OCI-LY7 (cell line): Measurements from ENCODE around the gene CCL15. TPM values are rescaled to one million over a fixed set of nuclear protein-coding genes. Genes with fewer than 3 reads are reported as not detected.

Source experiments
- BruUV-seq: library from RNA; stranded (reverse); fragments of 400-500 nt; replicated peaks from 2 replicates; lab custom pipeline; 2021; lab: Mats Ljungman, UMichigan
- CTCF ChIA-PET: fragments of 300-600 bp; sonication (Branson Sonifier 250); formaldehyde crosslinking; loops from one replicate; lab custom pipeline; 2022; ENCODE audit warnings: antibody characterized with exemption; ENCODE audit not compliant: unreplicated experiment; lab: Charles Lee
- POLR2A ChIA-PET: fragments of 300-600 bp; sonication (Branson Sonifier 250); formaldehyde crosslinking; loops from one replicate; lab custom pipeline; 2022; ENCODE audit warnings: antibody characterized with exemption; lab: Charles Lee
- DNase-seq: peaks from one replicate; pipeline ENCODE4 v3.0.0-alpha.2; 2015; ENCODE audit warnings: low spot score
- H2AFZ ChIP-seq: fragments of 200-600 bp; sonication (generic), shearing (Covaris generic); 2 replicates; pipeline ENCODE4 v1.6.1; 2014; ENCODE audit warnings: mild to moderate bottlenecking, antibody characterized with exemption, low read length, moderate library complexity
- H3K27ac ChIP-seq: fragments of 200-600 bp; sonication (generic); 2 replicates; pipeline ENCODE4 v1.5.1; 2014; ENCODE audit warnings: mixed run types, low read depth, mild to moderate bottlenecking, moderate library complexity, low read length, inconsistent platforms; ENCODE audit not compliant: poor library complexity, severe bottlenecking
- H3K36me3 ChIP-seq: fragments of 200-600 bp; sonication (generic); 2 replicates; pipeline ENCODE4 v1.6.1; 2014; ENCODE audit warnings: mild to moderate bottlenecking, antibody characterized with exemption, low read length, moderate library complexity, mixed read lengths; ENCODE audit not compliant: insufficient read depth
- H3K4me1 ChIP-seq: fragments of 200-600 bp; sonication (generic); 2 replicates; pipeline ENCODE4 v1.5.1; 2014; ENCODE audit warnings: mild to moderate bottlenecking, low read length; ENCODE audit not compliant: insufficient read depth, poor library complexity, severe bottlenecking
- H3K4me2 ChIP-seq: fragments of 200-600 bp; sonication (generic); 2 replicates; pipeline ENCODE4 v1.6.1; 2014; ENCODE audit warnings: mild to moderate bottlenecking, low read length
- H3K4me3 ChIP-seq: fragments of 200-600 bp; sonication (generic); 2 replicates; pipeline ENCODE4 v1.5.1; 2014; ENCODE audit warnings: mild to moderate bottlenecking, low read depth, low read length; ENCODE audit not compliant: poor library complexity, severe bottlenecking
- H3K79me2 ChIP-seq: fragments of 200-600 bp; sonication (generic); 2 replicates; pipeline ENCODE4 v1.6.1; 2016; ENCODE audit warnings: low read depth, mild to moderate bottlenecking, low read length, moderate library complexity, mixed read lengths; ENCODE audit not compliant: insufficient read depth
- H3K9me2 ChIP-seq: fragments of 200-600 bp; sonication (generic); 2 replicates; pipeline ENCODE4 v1.6.1; 2016; ENCODE audit warnings: mild to moderate bottlenecking, low read length, mixed read lengths; ENCODE audit not compliant: insufficient read depth
- H3K9me3 ChIP-seq: fragments of 200-600 bp; sonication (generic); 2 replicates; pipeline ENCODE4 v1.6.1; 2014; ENCODE audit warnings: mild to moderate bottlenecking, mixed run types, low read length, mixed read lengths
- H4K20me1 ChIP-seq: fragments of 200-600 bp; sonication (generic); 2 replicates; pipeline ENCODE4 v1.6.1; 2014; ENCODE audit warnings: mild to moderate bottlenecking, antibody characterized with exemption, low read length, moderate library complexity, mixed read lengths; ENCODE audit not compliant: insufficient read depth
- CTCF ChIP-seq: fragments of 200-600 bp; sonication (generic); conservative IDR thresholded peaks from 2 replicates; pipeline ENCODE4 v1.5.1; 2014; ENCODE audit warnings: mild to moderate bottlenecking, antibody characterized with exemption, low read length, moderate library complexity, mixed read lengths
- EZH2phosphoT487 ChIP-seq: fragments of 200-600 bp; sonication (generic); IDR thresholded peaks from 2 replicates; pipeline ENCODE4 v1.6.1; 2018; ENCODE audit warnings: low read depth, borderline replicate concordance, mild to moderate bottlenecking, mixed run types, antibody characterized with exemption, low read length, moderate library complexity, mixed read lengths
- intact Hi-C: fragments of 100-400 bp; cut with micrococcal nuclease; formaldehyde crosslinking; loops from one replicate; pipeline ENCODE4 v1.10.0; 2022; ENCODE audit not compliant: unreplicated experiment
- total RNA-seq, 2 experiments: library from RNA; depleted of rRNA in 1 of 2; stranded (reverse); fragments of >200 nt in 1 of 2; shearing (Covaris generic) in 1 of 2; gene quantifications; 2 replicates each; pipeline ENCODE4 v1.2.3, GENCODE V29; 2014 to 2022

The CCL15 gene
- total RNA-seq, 2 experiments from 2014 or later: not detected

- no peak overlapping the region for H3K4me3 ChIP-seq
- no peaks in the 10 kb centered on the region for H3K4me1 ChIP-seq
- no peak overlapping the region for H3K4me2 ChIP-seq
- ChIA-PET CTCF (no interaction called here), POLR2A (no interaction called here)
- DNase-seq: no peak
- H3K9me3 ChIP-seq: no peaks in the 10 kb centered on the region
- intact Hi-C loops: no loop called here
- no peaks in the 10 kb centered on the region for H3K79me2 ChIP-seq
- H4K20me1 ChIP-seq: no peaks in the 10 kb centered on the region
- no peak overlapping the region for H2AFZ ChIP-seq
- no peak overlapping the region for H3K27ac ChIP-seq
- TF ChIP-seq CTCF (no peak), EZH2phosphoT487 (no peak)
- H3K36me3 ChIP-seq: no peaks in the 10 kb centered on the region
- H3K9me2 ChIP-seq: no peaks in the 10 kb centered on the region
- BruUV-seq: no TSS peak
Observed at GRCh38 chr17:36027761-36028160, 26.4 kb upstream of the CCL15 start.

GRCh38 chr17:36024106-36024869, 22.9 kb upstream of the CCL15 start:
- Histone ChIP-seq H4K20me1 (no peaks in the 10 kb centered on the region), H3K4me3 (no peak overlapping the region), H3K9me2 (no peaks in the 10 kb centered on the region), H3K36me3 (no peaks in the 10 kb centered on the region), H3K79me2 (no peaks in the 10 kb centered on the region), H3K4me1 (no peaks in the 10 kb centered on the region), H3K27ac (no peak overlapping the region), H3K9me3 (no peaks in the 10 kb centered on the region), H2AFZ (no peak overlapping the region), H3K4me2 (no peak overlapping the region)
- POLR2A ChIA-PET: no interaction called here
- intact Hi-C loops: no loop called here
- no peak for DNase-seq
- CTCF ChIA-PET: no interaction called here
- no peak for TF ChIP-seq EZH2phosphoT487
- no peak for TF ChIP-seq CTCF
- no TSS peak for BruUV-seq

GRCh38 chr17:36019423-36019822, 18.1 kb upstream of the CCL15 start:
- intact Hi-C loops: no loop called here
- H3K4me2 ChIP-seq: no peak overlapping the region
- H3K9me3 ChIP-seq: no peaks in the 10 kb centered on the region
- H3K4me1 ChIP-seq: no peaks in the 10 kb centered on the region
- BruUV-seq: no TSS peak
- H2AFZ ChIP-seq: no peak overlapping the region
- TF ChIP-seq CTCF (no peak), EZH2phosphoT487 (no peak)
- no peaks in the 10 kb centered on the region for H3K9me2 ChIP-seq
- no peaks in the 10 kb centered on the region for H4K20me1 ChIP-seq
- H3K36me3 ChIP-seq: no peaks in the 10 kb centered on the region
- no peak overlapping the region for H3K4me3 ChIP-seq
- no peaks in the 10 kb centered on the region for H3K79me2 ChIP-seq
- no peak for DNase-seq
- ChIA-PET CTCF (no interaction called here), POLR2A (interaction anchor here (1.1 kb wide), 1 partner anchor 30 kb away, joined by 3 read pairs; no protein-coding TSS in a partner anchor)
- H3K27ac ChIP-seq: no peak overlapping the region
